ENCODE data around the gene SUMO3. TPM values are rescaled to one million over a fixed set of nuclear protein-coding genes. Genes with fewer than 3 reads are reported as not detected.

Gene SUMO3
- total and polyA plus RNA-seq, 2 of the 13 experiments (the other 11 are each of a cell fraction or from before 2014, with no cell fraction given), result 51.4 to 92.4 TPM

DNA sequence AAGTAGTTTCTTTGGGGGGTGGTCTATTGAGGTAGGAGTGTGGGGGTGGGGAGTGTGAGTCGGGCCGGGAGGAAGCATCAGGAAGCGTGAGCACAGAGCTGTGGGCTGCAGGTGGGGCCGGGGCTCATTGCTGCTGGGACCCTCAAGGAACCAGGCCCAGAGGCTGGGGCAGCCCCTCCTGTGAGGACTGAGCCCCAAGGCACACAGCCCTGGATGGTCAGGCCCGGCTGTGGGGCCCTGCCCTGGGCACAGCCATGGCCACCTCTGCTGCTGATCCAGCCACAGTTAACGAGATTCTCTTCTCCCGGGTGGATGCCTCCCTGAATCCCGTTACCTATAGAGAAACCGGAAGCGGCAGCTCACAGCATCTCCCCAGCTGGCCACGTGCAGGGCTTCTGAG lies 22.9 kb upstream of the SUMO3 start:
- POLR2A ChIA-PET, result interaction anchor here (0.9 kb wide), 1 partner anchor 23 kb away, joined by 3 read pairs; the partner anchor contains the start of gene SUMO3

More for the DNA sequence above, 22.9 kb upstream of the SUMO3 start:
- no peak for FAIRE-seq
- Histone ChIP-seq H2AFZ (ENCODE audit: low read length) (no peak overlapping the region), H4K20me1 (ENCODE audit: insufficient read depth, low read length) (no peaks in the 10 kb centered on the region), H3K79me2 (ENCODE audit: insufficient read depth, low read length) (no peaks in the 10 kb centered on the region), H3K27ac (ENCODE audit: extremely low read length, insufficient read depth, low read length) (no peak overlapping the region), H3K4me1 (ENCODE audit: insufficient read depth, low read length) (peaks cover 38% of the 10 kb centered on the region), H3K27me3 (ENCODE audit: control insufficient read depth in 1 of 2, insufficient read depth in 2 of 2, low read length in 2 of 2) (peaks cover 2 to 51% of the 10 kb centered on the region in 2 experiments; a peak in 4 of 5 replicates), H3K9ac (ENCODE audit: insufficient read depth, low read depth, low read length) (no peak overlapping the region), H3K4me2 (ENCODE audit: low read depth, low read length) (no peak overlapping the region), H3K36me3 (replicated peaks in 1 of 2; ENCODE audit: control insufficient read depth in 1 of 2, insufficient read depth in 2 of 2, low read length in 2 of 2) (no peaks in the 10 kb centered on the region), H3K4me3 (replicated peaks in 1 of 3; ENCODE audit: insufficient read depth in 1 of 3, low read depth in 2 of 3, low read length in 3 of 3) (no peak overlapping the region), H3K9me3 (ENCODE audit: low read length) (no peaks in the 10 kb centered on the region)
- TF ChIP-seq KAT2B (IDR thresholded peaks at IDR 0.05; ENCODE audit: borderline replicate concordance, low read depth, low read length) (no peak), MYC (CRISPR knock-in tag; IDR thresholded peaks at IDR 0.05; ENCODE audit: borderline replicate concordance) (no peak), POLR2A (IDR thresholded peaks at IDR 0.05; ENCODE audit: insufficient read depth in 1 of 2, low read depth in 2 of 2, low read length in 2 of 2) (no peak), ZNF484 (CRISPR knock-in tag; IDR thresholded peaks at IDR 0.05; ENCODE audit: borderline replicate concordance, low read depth) (no peak), XRCC5 (optimal IDR thresholded peaks at IDR 0.05; ENCODE audit: low read length) (no peak), YY1 (IDR thresholded peaks at IDR 0.05; ENCODE audit: insufficient read depth, insufficient replicate concordance, low read depth, low read length) (no peak)
- TF ChIP-seq, protein P1, sequence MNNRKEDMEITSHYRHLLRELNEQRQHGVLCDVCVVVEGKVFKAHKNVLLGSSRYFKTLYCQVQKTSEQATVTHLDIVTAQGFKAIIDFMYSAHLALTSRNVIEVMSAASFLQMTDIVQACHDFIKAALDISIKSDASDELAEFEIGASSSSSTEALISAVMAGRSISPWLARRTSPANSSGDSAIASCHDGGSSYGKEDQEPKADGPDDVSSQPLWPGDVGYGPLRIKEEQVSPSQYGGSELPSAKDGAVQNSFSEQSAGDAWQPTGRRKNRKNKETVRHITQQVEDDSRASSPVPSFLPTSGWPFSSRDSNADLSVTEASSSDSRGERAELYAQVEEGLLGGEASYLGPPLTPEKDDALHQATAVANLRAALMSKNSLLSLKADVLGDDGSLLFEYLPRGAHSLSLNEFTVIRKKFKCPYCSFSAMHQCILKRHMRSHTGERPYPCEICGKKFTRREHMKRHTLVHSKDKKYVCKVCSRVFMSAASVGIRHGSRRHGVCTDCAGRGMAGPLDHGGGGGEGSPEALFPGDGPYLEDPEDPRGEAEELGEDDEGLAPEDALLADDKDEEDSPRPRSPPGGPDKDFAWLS (CRISPR knock-in tag; IDR thresholded peaks at IDR 0.05; ENCODE audit: borderline replicate concordance), result no peak
- TF ChIP-seq, protein P2, sequence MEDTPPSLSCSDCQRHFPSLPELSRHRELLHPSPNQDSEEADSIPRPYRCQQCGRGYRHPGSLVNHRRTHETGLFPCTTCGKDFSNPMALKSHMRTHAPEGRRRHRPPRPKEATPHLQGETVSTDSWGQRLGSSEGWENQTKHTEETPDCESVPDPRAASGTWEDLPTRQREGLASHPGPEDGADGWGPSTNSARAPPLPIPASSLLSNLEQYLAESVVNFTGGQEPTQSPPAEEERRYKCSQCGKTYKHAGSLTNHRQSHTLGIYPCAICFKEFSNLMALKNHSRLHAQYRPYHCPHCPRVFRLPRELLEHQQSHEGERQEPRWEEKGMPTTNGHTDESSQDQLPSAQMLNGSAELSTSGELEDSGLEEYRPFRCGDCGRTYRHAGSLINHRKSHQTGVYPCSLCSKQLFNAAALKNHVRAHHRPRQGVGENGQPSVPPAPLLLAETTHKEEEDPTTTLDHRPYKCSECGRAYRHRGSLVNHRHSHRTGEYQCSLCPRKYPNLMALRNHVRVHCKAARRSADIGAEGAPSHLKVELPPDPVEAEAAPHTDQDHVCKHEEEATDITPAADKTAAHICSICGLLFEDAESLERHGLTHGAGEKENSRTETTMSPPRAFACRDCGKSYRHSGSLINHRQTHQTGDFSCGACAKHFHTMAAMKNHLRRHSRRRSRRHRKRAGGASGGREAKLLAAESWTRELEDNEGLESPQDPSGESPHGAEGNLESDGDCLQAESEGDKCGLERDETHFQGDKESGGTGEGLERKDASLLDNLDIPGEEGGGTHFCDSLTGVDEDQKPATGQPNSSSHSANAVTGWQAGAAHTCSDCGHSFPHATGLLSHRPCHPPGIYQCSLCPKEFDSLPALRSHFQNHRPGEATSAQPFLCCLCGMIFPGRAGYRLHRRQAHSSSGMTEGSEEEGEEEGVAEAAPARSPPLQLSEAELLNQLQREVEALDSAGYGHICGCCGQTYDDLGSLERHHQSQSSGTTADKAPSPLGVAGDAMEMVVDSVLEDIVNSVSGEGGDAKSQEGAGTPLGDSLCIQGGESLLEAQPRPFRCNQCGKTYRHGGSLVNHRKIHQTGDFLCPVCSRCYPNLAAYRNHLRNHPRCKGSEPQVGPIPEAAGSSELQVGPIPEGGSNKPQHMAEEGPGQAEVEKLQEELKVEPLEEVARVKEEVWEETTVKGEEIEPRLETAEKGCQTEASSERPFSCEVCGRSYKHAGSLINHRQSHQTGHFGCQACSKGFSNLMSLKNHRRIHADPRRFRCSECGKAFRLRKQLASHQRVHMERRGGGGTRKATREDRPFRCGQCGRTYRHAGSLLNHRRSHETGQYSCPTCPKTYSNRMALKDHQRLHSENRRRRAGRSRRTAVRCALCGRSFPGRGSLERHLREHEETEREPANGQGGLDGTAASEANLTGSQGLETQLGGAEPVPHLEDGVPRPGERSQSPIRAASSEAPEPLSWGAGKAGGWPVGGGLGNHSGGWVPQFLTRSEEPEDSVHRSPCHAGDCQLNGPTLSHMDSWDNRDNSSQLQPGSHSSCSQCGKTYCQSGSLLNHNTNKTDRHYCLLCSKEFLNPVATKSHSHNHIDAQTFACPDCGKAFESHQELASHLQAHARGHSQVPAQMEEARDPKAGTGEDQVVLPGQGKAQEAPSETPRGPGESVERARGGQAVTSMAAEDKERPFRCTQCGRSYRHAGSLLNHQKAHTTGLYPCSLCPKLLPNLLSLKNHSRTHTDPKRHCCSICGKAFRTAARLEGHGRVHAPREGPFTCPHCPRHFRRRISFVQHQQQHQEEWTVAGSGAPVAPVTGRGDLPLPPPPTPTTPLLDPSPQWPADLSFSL (CRISPR knock-in tag; IDR thresholded peaks at IDR 0.05), result no peak
- TF ChIP-seq, protein P3, sequence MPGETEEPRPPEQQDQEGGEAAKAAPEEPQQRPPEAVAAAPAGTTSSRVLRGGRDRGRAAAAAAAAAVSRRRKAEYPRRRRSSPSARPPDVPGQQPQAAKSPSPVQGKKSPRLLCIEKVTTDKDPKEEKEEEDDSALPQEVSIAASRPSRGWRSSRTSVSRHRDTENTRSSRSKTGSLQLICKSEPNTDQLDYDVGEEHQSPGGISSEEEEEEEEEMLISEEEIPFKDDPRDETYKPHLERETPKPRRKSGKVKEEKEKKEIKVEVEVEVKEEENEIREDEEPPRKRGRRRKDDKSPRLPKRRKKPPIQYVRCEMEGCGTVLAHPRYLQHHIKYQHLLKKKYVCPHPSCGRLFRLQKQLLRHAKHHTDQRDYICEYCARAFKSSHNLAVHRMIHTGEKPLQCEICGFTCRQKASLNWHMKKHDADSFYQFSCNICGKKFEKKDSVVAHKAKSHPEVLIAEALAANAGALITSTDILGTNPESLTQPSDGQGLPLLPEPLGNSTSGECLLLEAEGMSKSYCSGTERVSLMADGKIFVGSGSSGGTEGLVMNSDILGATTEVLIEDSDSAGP (CRISPR knock-in tag; IDR thresholded peaks at IDR 0.05; ENCODE audit: borderline replicate concordance), result no peak
- TF ChIP-seq, protein P4, sequence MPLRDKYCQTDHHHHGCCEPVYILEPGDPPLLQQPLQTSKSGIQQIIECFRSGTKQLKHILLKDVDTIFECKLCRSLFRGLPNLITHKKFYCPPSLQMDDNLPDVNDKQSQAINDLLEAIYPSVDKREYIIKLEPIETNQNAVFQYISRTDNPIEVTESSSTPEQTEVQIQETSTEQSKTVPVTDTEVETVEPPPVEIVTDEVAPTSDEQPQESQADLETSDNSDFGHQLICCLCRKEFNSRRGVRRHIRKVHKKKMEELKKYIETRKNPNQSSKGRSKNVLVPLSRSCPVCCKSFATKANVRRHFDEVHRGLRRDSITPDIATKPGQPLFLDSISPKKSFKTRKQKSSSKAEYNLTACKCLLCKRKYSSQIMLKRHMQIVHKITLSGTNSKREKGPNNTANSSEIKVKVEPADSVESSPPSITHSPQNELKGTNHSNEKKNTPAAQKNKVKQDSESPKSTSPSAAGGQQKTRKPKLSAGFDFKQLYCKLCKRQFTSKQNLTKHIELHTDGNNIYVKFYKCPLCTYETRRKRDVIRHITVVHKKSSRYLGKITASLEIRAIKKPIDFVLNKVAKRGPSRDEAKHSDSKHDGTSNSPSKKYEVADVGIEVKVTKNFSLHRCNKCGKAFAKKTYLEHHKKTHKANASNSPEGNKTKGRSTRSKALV (CRISPR knock-in tag; IDR thresholded peaks at IDR 0.05), result no peak
- no peak for DNase-seq (ENCODE audit: low spot score)
- CTCF ChIA-PET (ENCODE audit: low intra/inter-chr PET ratio, low total read pairs), result no interaction called here
- intact Hi-C loops (cut with micrococcal nuclease; ENCODE audit: unreplicated experiment), result loop anchor here (10.0 kb wide), 1 partner anchor 74 kb away; no protein-coding TSS in a partner anchor
- WGBS (ENCODE audit: low lambda C conversion rate), result 42% methylated on average over 7 of the region's 11 CpGs
- no peak for ATAC-seq
- no TSS peak for BruUV-seq (replicated peaks)
- in situ Hi-C loops (cut with HindIII; ENCODE audit: extremely low pct_ligation_motif_present, low pct_unique_long_range_greater_than_20kb), result no loop called here
